ENCODE results near the gene KDELR1. TPM values are rescaled to one million over a fixed set of nuclear protein-coding genes. Genes with fewer than 3 reads are reported as not detected.

KDELR1 gene
- total and polyA plus RNA-seq, 9 of the 15 experiments (the other 6 are each of a cell fraction or from before 2014, with no cell fraction given): 6.1 to 165 (median 58.5) TPM

- TF ChIP-seq E2F5 (CRISPR knock-in tag; IDR thresholded peaks at IDR 0.05) (no peak), MTA3 (IDR thresholded peaks at IDR 0.05; ENCODE audit: borderline replicate concordance) (no peak), EGR1 (conservative IDR thresholded peaks at IDR 0.05) (peak; percentile 24; the same call in 1 of the 2 replicates), ZNF79 (CRISPR knock-in tag; IDR thresholded peaks at IDR 0.05; ENCODE audit: low read depth) (no peak), U2AF1 (optimal IDR thresholded peaks at IDR 0.05; ENCODE audit: low read depth, low read length) (no peak), CSDE1 (IDR thresholded peaks at IDR 0.05) (no peak), EP300 (IDR thresholded peaks at IDR 0.05; ENCODE audit: low read length) (no peak), HBP1 (CRISPR knock-in tag; IDR thresholded peaks at IDR 0.05) (0 out of 2 replicates have a peak, but pooled peaks have one; percentile 56), CEBPB (tag; IDR thresholded peaks at IDR 0.05) (no peak), ZNF12 (CRISPR knock-in tag; IDR thresholded peaks at IDR 0.05) (no peak), PRDM10 (IDR thresholded peaks at IDR 0.05; ENCODE audit: partially characterized antibody) (no peak), ZNF212 (CRISPR knock-in tag; IDR thresholded peaks at IDR 0.05) (no peak), ZNF41 (CRISPR knock-in tag; conservative IDR thresholded peaks at IDR 0.05) (no peak), MXI1 (IDR thresholded peaks at IDR 0.05; ENCODE audit: low read depth, low read length) (no peak), ZBTB9 (CRISPR knock-in tag; IDR thresholded peaks at IDR 0.05) (no peak), NFRKB (IDR thresholded peaks at IDR 0.05; ENCODE audit: low read depth) (no peak), OTX1 (CRISPR knock-in tag; IDR thresholded peaks at IDR 0.05) (peak; percentile 7; the same call in 1 of the 2 replicates)
- TF ChIP-seq, protein P1, sequence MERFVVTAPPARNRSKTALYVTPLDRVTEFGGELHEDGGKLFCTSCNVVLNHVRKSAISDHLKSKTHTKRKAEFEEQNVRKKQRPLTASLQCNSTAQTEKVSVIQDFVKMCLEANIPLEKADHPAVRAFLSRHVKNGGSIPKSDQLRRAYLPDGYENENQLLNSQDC (CRISPR knock-in tag; IDR thresholded peaks at IDR 0.05): no peak
- TF ChIP-seq, protein P2, sequence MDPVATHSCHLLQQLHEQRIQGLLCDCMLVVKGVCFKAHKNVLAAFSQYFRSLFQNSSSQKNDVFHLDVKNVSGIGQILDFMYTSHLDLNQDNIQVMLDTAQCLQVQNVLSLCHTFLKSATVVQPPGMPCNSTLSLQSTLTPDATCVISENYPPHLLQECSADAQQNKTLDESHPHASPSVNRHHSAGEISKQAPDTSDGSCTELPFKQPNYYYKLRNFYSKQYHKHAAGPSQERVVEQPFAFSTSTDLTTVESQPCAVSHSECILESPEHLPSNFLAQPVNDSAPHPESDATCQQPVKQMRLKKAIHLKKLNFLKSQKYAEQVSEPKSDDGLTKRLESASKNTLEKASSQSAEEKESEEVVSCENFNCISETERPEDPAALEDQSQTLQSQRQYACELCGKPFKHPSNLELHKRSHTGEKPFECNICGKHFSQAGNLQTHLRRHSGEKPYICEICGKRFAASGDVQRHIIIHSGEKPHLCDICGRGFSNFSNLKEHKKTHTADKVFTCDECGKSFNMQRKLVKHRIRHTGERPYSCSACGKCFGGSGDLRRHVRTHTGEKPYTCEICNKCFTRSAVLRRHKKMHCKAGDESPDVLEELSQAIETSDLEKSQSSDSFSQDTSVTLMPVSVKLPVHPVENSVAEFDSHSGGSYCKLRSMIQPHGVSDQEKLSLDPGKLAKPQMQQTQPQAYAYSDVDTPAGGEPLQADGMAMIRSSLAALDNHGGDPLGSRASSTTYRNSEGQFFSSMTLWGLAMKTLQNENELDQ (CRISPR knock-in tag; IDR thresholded peaks at IDR 0.05; ENCODE audit: borderline replicate concordance): no peak
Observed at GRCh38 chr19:48418317-48419064, 27.1 kb upstream of the KDELR1 start (continued).

Data from K562 (cell line).